Activated naive CD4-positive, alpha-beta T cell treated with anti-CD3 and anti-CD28 coated beads, Interleukin-2, amount 50 U/mL, for 24 hours (primary cell): ENCODE data around the gene MT1H.
A peak's percentile ranks its signal among the peaks of the same experiment; 100 is the strongest.
"Not testable (repeated sequence)": the region's sequence is repeated elsewhere in the genome, so short reads cannot be mapped to it uniquely, and the experiment has no call there.

ENCODE experiments used
- H3K27ac Mint-ChIP-seq: one replicate; pipeline ENCODE4 v1.8.0; 2021; ENCODE audit warnings: mild to moderate bottlenecking, mixed read lengths
- H3K27me3 Mint-ChIP-seq: one replicate; pipeline ENCODE4 v1.8.0; 2021; ENCODE audit warnings: mixed read lengths
- H3K36me3 Mint-ChIP-seq: one replicate; pipeline ENCODE4 v1.8.0; 2021; ENCODE audit warnings: mixed read lengths
- H3K4me1 Mint-ChIP-seq: one replicate; pipeline ENCODE4 v1.8.0; 2021; ENCODE audit warnings: mixed read lengths
- H3K4me3 Mint-ChIP-seq: one replicate; pipeline ENCODE4 v1.8.0; 2021; ENCODE audit warnings: mild to moderate bottlenecking, mixed read lengths
- H3K9me3 Mint-ChIP-seq: one replicate; pipeline ENCODE4 v1.8.0; 2021; ENCODE audit warnings: mixed read lengths

The MT1H gene

GRCh38 chr16:56647641-56648431 is 21.8 kb upstream of the MT1H start:
- no peak overlapping the region for H3K4me3 Mint-ChIP-seq
- H3K4me1 Mint-ChIP-seq: peaks cover 14% of the 10 kb centered on the region
- no peak overlapping the region for H3K27ac Mint-ChIP-seq
- peaks cover 4% of the 10 kb centered on the region for H3K27me3 Mint-ChIP-seq
- H3K9me3 Mint-ChIP-seq: no peaks in the 10 kb centered on the region
- no peaks in the 10 kb centered on the region for H3K36me3 Mint-ChIP-seq

- H3K27me3 Mint-ChIP-seq: peaks cover 4% of the 10 kb centered on the region
- no peak overlapping the region for H3K4me3 Mint-ChIP-seq
- H3K27ac Mint-ChIP-seq: no peak overlapping the region
- H3K4me1 Mint-ChIP-seq: peaks cover 1% of the 10 kb centered on the region
- no peaks in the 10 kb centered on the region for H3K9me3 Mint-ChIP-seq
- H3K36me3 Mint-ChIP-seq: no peaks in the 10 kb centered on the region
These were observed 20.3 kb upstream of the MT1H start for GRCh38 chr16:56649271-56649670.

- H3K27ac Mint-ChIP-seq: no peak overlapping the region
- no peaks in the 10 kb centered on the region for H3K36me3 Mint-ChIP-seq
- H3K4me1 Mint-ChIP-seq: no peaks in the 10 kb centered on the region
- no peak overlapping the region for H3K4me3 Mint-ChIP-seq
- H3K9me3 Mint-ChIP-seq: no peaks in the 10 kb centered on the region
- H3K27me3 Mint-ChIP-seq: peaks cover 4% of the 10 kb centered on the region
These were observed 19.8 kb upstream of the MT1H start for GRCh38 chr16:56649820-56650219.

GRCh38 chr16:56651586-56651985 is 18.0 kb upstream of the MT1H start, which contains the start of gene MT1B:
MT1B (plus strand) TSS chr16:56651886; CDS start chr16:56651954, 68 bp downstream.
- Mint-ChIP-seq H3K36me3 (no peaks in the 10 kb centered on the region), H3K4me1 (no peaks in the 10 kb centered on the region), H3K4me3 (no peak within 1 kb of the TSS), H3K27ac (no peak within 1 kb of the TSS), H3K27me3 (peaks cover 4% of the 10 kb centered on the region), H3K9me3 (no peaks in the 10 kb centered on the region)

- peaks cover 1% of the 10 kb centered on the region for H3K27me3 Mint-ChIP-seq
- peaks cover 3% of the 10 kb centered on the region for H3K4me1 Mint-ChIP-seq
- H3K36me3 Mint-ChIP-seq: no peaks in the 10 kb centered on the region
- no peak overlapping the region for H3K27ac Mint-ChIP-seq
- no peaks in the 10 kb centered on the region for H3K9me3 Mint-ChIP-seq
- no peak overlapping the region for H3K4me3 Mint-ChIP-seq
These were observed 17.0 kb upstream of the MT1H start for GRCh38 chr16:56652600-56652999.

GRCh38 chr16:56653218-56653617 is 16.4 kb upstream of the MT1H start:
- no peaks in the 10 kb centered on the region for H3K9me3 Mint-ChIP-seq
- peaks cover 9% of the 10 kb centered on the region for H3K4me1 Mint-ChIP-seq
- H3K4me3 Mint-ChIP-seq: no peak overlapping the region
- no peak overlapping the region for H3K27ac Mint-ChIP-seq
- no peaks in the 10 kb centered on the region for H3K36me3 Mint-ChIP-seq
- H3K27me3 Mint-ChIP-seq: peaks cover 1% of the 10 kb centered on the region

- Mint-ChIP-seq H3K36me3 (no peaks in the 10 kb centered on the region), H3K9me3 (no peaks in the 10 kb centered on the region), H3K4me1 (peaks cover 36% of the 10 kb centered on the region), H3K4me3 (peak within 1 kb of the TSS; percentile 96), H3K27ac (peak within 1 kb of the TSS; percentile 84), H3K27me3 (no peaks in the 10 kb centered on the region)
These were observed 11.9 kb upstream of the MT1H start, which contains the start of gene MT1F for GRCh38 chr16:56657555-56658326. MT1F (plus strand) TSS chr16:56657959; CDS start chr16:56658059, 100 bp downstream.

- peaks cover 38% of the 10 kb centered on the region for H3K4me1 Mint-ChIP-seq
- no peaks in the 10 kb centered on the region for H3K36me3 Mint-ChIP-seq
- H3K27me3 Mint-ChIP-seq: no peaks in the 10 kb centered on the region
- H3K9me3 Mint-ChIP-seq: no peaks in the 10 kb centered on the region
- H3K27ac Mint-ChIP-seq: no peak overlapping the region
- peak overlapping the region; percentile 96 for H3K4me3 Mint-ChIP-seq
These were observed 11.2 kb upstream of the MT1H start for GRCh38 chr16:56658327-56658875.

- Mint-ChIP-seq H3K27me3 (peaks cover 9% of the 10 kb centered on the region), H3K4me1 (peaks cover 37% of the 10 kb centered on the region), H3K36me3 (no peaks in the 10 kb centered on the region), H3K4me3 (peak overlapping the region; percentile 88), H3K9me3 (no peaks in the 10 kb centered on the region), H3K27ac (peak overlapping the region; percentile 95)
These were observed 7.0 kb upstream of the MT1H start for GRCh38 chr16:56662357-56663354.

- no peaks in the 10 kb centered on the region for H3K9me3 Mint-ChIP-seq
- no peak overlapping the region for H3K27ac Mint-ChIP-seq
- peaks cover 37% of the 10 kb centered on the region for H3K4me1 Mint-ChIP-seq
These were observed 5.1 kb upstream of the MT1H start for GRCh38 chr16:56664506-56664905.

GRCh38 chr16:56665286-56666261 is 4.0 kb upstream of the MT1H start:
- Mint-ChIP-seq H3K4me1 (peaks cover 38% of the 10 kb centered on the region), H3K27me3 (peaks cover 27% of the 10 kb centered on the region)
- H3K27ac Mint-ChIP-seq, H3K36me3 Mint-ChIP-seq, H3K9me3 Mint-ChIP-seq, H3K4me3 Mint-ChIP-seq: not testable (repeated sequence)

More at GRCh38 chr16:56664506-56664905, 5.1 kb upstream of the MT1H start:
- no peak overlapping the region for H3K4me3 Mint-ChIP-seq
- no peaks in the 10 kb centered on the region for H3K36me3 Mint-ChIP-seq
- H3K27me3 Mint-ChIP-seq: peaks cover 24% of the 10 kb centered on the region

- Mint-ChIP-seq H3K27ac (no peak within 1 kb of the TSS), H3K4me1 (peaks cover 22% of the 10 kb centered on the region), H3K27me3 (peaks cover 36% of the 10 kb centered on the region), H3K4me3 (peak within 1 kb of the TSS; percentile 52), H3K9me3 (no peaks in the 10 kb centered on the region), H3K36me3 (no peaks in the 10 kb centered on the region)
These were observed 1.7 kb upstream of the MT1H start, which contains the start of gene MT1G for GRCh38 chr16:56667581-56668571. MT1G (minus strand) TSS chr16:56668065; CDS start chr16:56667993, 72 bp downstream.
